Hepatocyte (in vitro differentiated cells): ENCODE results near the gene SPOCK2. TPM values are rescaled to one million over a fixed set of nuclear protein-coding genes. Genes with fewer than 3 reads are reported as not detected.

Experiments used
- DNase-seq: peaks from one replicate; pipeline ENCODE4 v3.0.0-alpha.2; 2016; ENCODE audit warnings: low spot score
- H2AFZ ChIP-seq: fragments of 200-600 bp; sonication (generic); 2 replicates; pipeline ENCODE4 v1.6.0; 2016; ENCODE audit warnings: antibody characterized with exemption, mild to moderate bottlenecking
- H3K27ac ChIP-seq: fragments of 200-600 bp; sonication (generic); 2 replicates; pipeline ENCODE4 v1.5.1; 2016; ENCODE audit warnings: mild to moderate bottlenecking
- H3K27me3 ChIP-seq: fragments of 200-600 bp; sonication (generic); 2 replicates; pipeline ENCODE4 v1.6.1; 2016
- H3K36me3 ChIP-seq: fragments of 200-600 bp; sonication (generic); replicated peaks from 2 replicates; pipeline ENCODE4 v1.5.1; 2016; ENCODE audit warnings: low read depth; ENCODE audit not compliant: insufficient read depth
- H3K4me1 ChIP-seq: fragments of 200-600 bp; sonication (generic); 2 replicates; pipeline ENCODE4 v1.5.1; 2016; ENCODE audit warnings: mild to moderate bottlenecking, moderate library complexity; ENCODE audit not compliant: insufficient read depth
- H3K4me2 ChIP-seq: fragments of 200-600 bp; sonication (generic); 2 replicates; pipeline ENCODE4 v1.6.0; 2016
- H3K4me3 ChIP-seq: fragments of 200-600 bp; sonication (generic); 2 replicates; pipeline ENCODE4 v1.5.1; 2016; ENCODE audit warnings: mild to moderate bottlenecking
- H3K79me2 ChIP-seq: fragments of 200-600 bp; sonication (generic); 2 replicates; pipeline ENCODE4 v1.6.0; 2017; ENCODE audit warnings: mild to moderate bottlenecking
- H3K9me2 ChIP-seq: fragments of 200-600 bp; sonication (generic); replicated peaks from 2 replicates; pipeline ENCODE4 v1.6.0; 2017; ENCODE audit warnings: mild to moderate bottlenecking; ENCODE audit not compliant: insufficient read depth
- H3K9me3 ChIP-seq: fragments of 200-600 bp; sonication (generic); 2 replicates; pipeline ENCODE4 v1.5.1; 2016; ENCODE audit warnings: low read depth, mild to moderate bottlenecking
- H4K20me1 ChIP-seq: fragments of 200-600 bp; sonication (generic); 2 replicates; pipeline ENCODE4 v1.6.0; 2016; ENCODE audit warnings: mild to moderate bottlenecking; ENCODE audit not compliant: insufficient read depth, poor library complexity, severe bottlenecking
- EZH2 ChIP-seq: fragments of 200-600 bp; sonication (generic); IDR thresholded peaks from 2 replicates; pipeline ENCODE4 v1.6.1; 2016; ENCODE audit warnings: antibody characterized with exemption, mild to moderate bottlenecking, borderline replicate concordance
- EZH2phosphoT487 ChIP-seq: fragments of 200-600 bp; sonication (generic); IDR thresholded peaks from one replicate; pipeline ENCODE4 v1.6.1; 2018; ENCODE audit warnings: antibody characterized with exemption, mild to moderate bottlenecking, low read depth, moderate library complexity; ENCODE audit not compliant: unreplicated experiment, severe bottlenecking
- WGBS: methylation state at CpG from one replicate; pipeline ENCODE4 v1.1.6; 2016; ENCODE audit warnings: low lambda C conversion rate; ENCODE audit errors: missing lambda C conversion rate; 5-methylcytosine and 5-hydroxymethylcytosine counted together
- polyA plus RNA-seq: library from polyadenylated mRNA; unstranded; fragments of >200 nt; fragmentation: Nextera tagmentation; extraction: Ambion mirVana; gene quantifications from 2 replicates; pipeline ENCODE4 v1.2.1, GENCODE V29; 2016
- total RNA-seq: library from RNA; depleted of rRNA; stranded (reverse); fragments of >200 nt; gene quantifications from 2 replicates; pipeline ENCODE4 v1.2.3, GENCODE V29; 2014
- TF ChIP-seq, protein P1 (sequence below): fragments of 200-600 bp; sonication (generic); IDR thresholded peaks from 2 replicates; pipeline ENCODE4 v1.5.1; 2016; ENCODE audit warnings: antibody characterized with exemption, mild to moderate bottlenecking; ENCODE audit not compliant: poor library complexity

SPOCK2 gene
- total and polyA plus RNA-seq, 2 experiments from 2014 or later: 3.0 to 3.1 TPM

DNA sequence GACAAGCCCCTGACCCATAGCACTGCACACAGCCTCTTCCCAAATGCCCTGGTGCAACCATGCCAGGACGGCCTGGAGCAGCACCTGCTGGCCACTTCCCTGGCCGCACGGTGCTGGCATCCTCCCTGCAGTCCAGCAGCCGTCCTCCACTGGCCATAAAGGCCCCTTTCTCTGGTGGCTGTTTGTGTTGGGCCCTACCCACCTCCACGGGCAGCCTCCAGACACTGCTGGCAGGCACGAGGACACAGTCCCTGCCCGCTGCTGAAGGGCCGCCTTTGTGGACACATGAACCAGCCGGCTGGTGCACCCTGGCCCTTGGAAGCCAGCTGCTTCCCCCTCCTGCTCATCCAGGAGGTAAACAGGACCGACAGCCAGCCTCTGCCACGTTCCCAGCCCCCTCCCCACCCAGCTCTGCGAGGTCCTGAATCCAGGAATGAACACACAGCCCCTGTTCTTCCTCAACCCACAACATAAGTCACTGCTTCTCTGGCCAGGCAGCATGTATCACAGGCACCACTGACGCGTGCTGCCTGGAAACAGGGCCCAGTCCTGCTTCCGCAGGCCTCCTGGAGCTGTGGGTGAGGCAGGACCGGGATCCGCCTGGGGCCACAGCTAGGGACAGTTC is 43.8 kb downstream of the SPOCK2 start:
- H3K36me3 ChIP-seq: no peaks in the 10 kb centered on the region
- no peaks in the 10 kb centered on the region for H3K9me2 ChIP-seq
- no peak overlapping the region for H3K4me2 ChIP-seq
- 55% methylated on average over 17 of the region's 17 CpGs for WGBS
- H2AFZ ChIP-seq: peak overlapping the region; percentile 51
- no peaks in the 10 kb centered on the region for H3K9me3 ChIP-seq
- no peaks in the 10 kb centered on the region for H3K79me2 ChIP-seq
- H4K20me1 ChIP-seq: no peaks in the 10 kb centered on the region
- DNase-seq: peak; percentile 50
- peaks cover 17% of the 10 kb centered on the region for H3K4me1 ChIP-seq
- H3K27me3 ChIP-seq: no peaks in the 10 kb centered on the region
- TF ChIP-seq, protein P1, sequence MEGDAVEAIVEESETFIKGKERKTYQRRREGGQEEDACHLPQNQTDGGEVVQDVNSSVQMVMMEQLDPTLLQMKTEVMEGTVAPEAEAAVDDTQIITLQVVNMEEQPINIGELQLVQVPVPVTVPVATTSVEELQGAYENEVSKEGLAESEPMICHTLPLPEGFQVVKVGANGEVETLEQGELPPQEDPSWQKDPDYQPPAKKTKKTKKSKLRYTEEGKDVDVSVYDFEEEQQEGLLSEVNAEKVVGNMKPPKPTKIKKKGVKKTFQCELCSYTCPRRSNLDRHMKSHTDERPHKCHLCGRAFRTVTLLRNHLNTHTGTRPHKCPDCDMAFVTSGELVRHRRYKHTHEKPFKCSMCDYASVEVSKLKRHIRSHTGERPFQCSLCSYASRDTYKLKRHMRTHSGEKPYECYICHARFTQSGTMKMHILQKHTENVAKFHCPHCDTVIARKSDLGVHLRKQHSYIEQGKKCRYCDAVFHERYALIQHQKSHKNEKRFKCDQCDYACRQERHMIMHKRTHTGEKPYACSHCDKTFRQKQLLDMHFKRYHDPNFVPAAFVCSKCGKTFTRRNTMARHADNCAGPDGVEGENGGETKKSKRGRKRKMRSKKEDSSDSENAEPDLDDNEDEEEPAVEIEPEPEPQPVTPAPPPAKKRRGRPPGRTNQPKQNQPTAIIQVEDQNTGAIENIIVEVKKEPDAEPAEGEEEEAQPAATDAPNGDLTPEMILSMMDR: peak; percentile 32
- TF ChIP-seq EZH2phosphoT487 (no peak), EZH2 (no peak)
- no peak overlapping the region for H3K4me3 ChIP-seq
- peak overlapping the region; percentile 54 for H3K27ac ChIP-seq

- Histone ChIP-seq H2AFZ (no peak overlapping the region), H3K4me3 (no peak overlapping the region), H3K27me3 (no peaks in the 10 kb centered on the region), H3K9me3 (no peaks in the 10 kb centered on the region), H3K27ac (no peak overlapping the region), H3K36me3 (no peaks in the 10 kb centered on the region), H3K4me1 (peaks cover 18% of the 10 kb centered on the region), H3K9me2 (no peaks in the 10 kb centered on the region), H3K79me2 (no peaks in the 10 kb centered on the region), H3K4me2 (no peak overlapping the region), H4K20me1 (no peaks in the 10 kb centered on the region)
- no peak for DNase-seq
- 88% methylated on average over 10 of the region's 10 CpGs for WGBS
- TF ChIP-seq EZH2phosphoT487 (no peak), EZH2 (no peak)
- TF ChIP-seq, protein P1: no peak
Observed at GRCh38 chr10:72043016-72043834, 45.1 kb downstream of the SPOCK2 start.

GRCh38 chr10:72041491-72041890 is 46.9 kb downstream of the SPOCK2 start:
- Histone ChIP-seq H3K4me3 (no peak overlapping the region), H3K9me2 (no peaks in the 10 kb centered on the region), H2AFZ (no peak overlapping the region), H4K20me1 (no peaks in the 10 kb centered on the region), H3K9me3 (no peaks in the 10 kb centered on the region), H3K4me1 (peaks cover 29% of the 10 kb centered on the region), H3K27me3 (no peaks in the 10 kb centered on the region), H3K79me2 (no peaks in the 10 kb centered on the region), H3K4me2 (no peak overlapping the region), H3K27ac (no peak overlapping the region), H3K36me3 (no peaks in the 10 kb centered on the region)
- DNase-seq: no peak
- WGBS: 81% methylated on average over 6 of the region's 6 CpGs
- TF ChIP-seq, protein P1: no peak
- TF ChIP-seq EZH2 (no peak), EZH2phosphoT487 (no peak)
